K562 (cell line): ENCODE measurements around the gene PLPP7. TPM values are rescaled to one million over a fixed set of nuclear protein-coding genes. Genes with fewer than 3 reads are reported as not detected.

Source experiments
- ATAC-seq: fragments of 200-7000 bp; cut with Tn5 transposase; 3 replicates; pipeline ENCODE4 v1.9.1; 2020; ENCODE audit warnings: moderate library complexity
- BruUV-seq: library from RNA; stranded (reverse); fragments of 400-500 nt; replicated peaks from 2 replicates; lab custom pipeline; 2021; lab: Mats Ljungman, UMichigan
- CTCF ChIA-PET: fragments of 300-600 bp; formaldehyde crosslinking; extraction: SDS; loops from one replicate; lab custom pipeline; 2021; ENCODE audit warnings: low intra/inter-chr PET ratio; lab: Yijun Ruan, JAX
- POLR2A ChIA-PET: fragments of 300-600, 350-650 bp; sonication (Branson Sonifier 250); formaldehyde crosslinking; extraction: SDS; loops from one replicate; lab custom pipeline; 2021; ENCODE audit warnings: antibody characterized with exemption, inconsistent platforms; lab: Yijun Ruan, JAX
- DNase-seq, 4 experiments: peaks; one replicate each; pipeline versions ENCODE4 v3.0.0 to v3.0.0-alpha.2; 2011 to 2018; ENCODE audit warnings: low spot score in 3 of 4, mixed read lengths in 3 of 4; ENCODE audit errors: extremely low read depth in 1 of 4
- FAIRE-seq: peaks from 2 replicates; lab custom pipeline; 2011; peaks lifted over from hg19 to GRCh38; lab: Jason Lieb, UNC
- H2AFZ ChIP-seq: 2 replicates; pipeline ENCODE4 v1.6.0; 2011; ENCODE audit warnings: low read depth, low read length, control low read depth, inconsistent platforms
- H3K27ac ChIP-seq: fragments of 200-600 bp; 3 replicates; pipeline ENCODE4 v1.8.0; 2011; ENCODE audit warnings: low read depth, mild to moderate bottlenecking, control low read depth, inconsistent platforms, low read length, moderate library complexity, mixed read lengths; ENCODE audit errors: extremely low read depth
- H3K27me3 ChIP-seq, 2 experiments: fragments of 300-600 bp in 1 of 2; 2 replicates in 1 of 2; 3 replicates in 1 of 2; pipeline versions ENCODE4 v1.6.0 to v1.8.0; 2011; ENCODE audit warnings: inconsistent platforms in 2 of 2, low read length in 2 of 2, mild to moderate bottlenecking in 1 of 2, mixed read lengths in 1 of 2, moderate library complexity in 1 of 2; ENCODE audit not compliant: control insufficient read depth in 2 of 2, insufficient read depth in 2 of 2
- H3K36me3 ChIP-seq: fragments of 300-600 bp; 3 replicates; pipeline ENCODE4 v1.8.0; 2011; ENCODE audit warnings: mild to moderate bottlenecking, low read length, inconsistent platforms; ENCODE audit not compliant: control insufficient read depth, insufficient read depth
- H3K4me1 ChIP-seq, 2 experiments: fragments of 200-600 bp in 1 of 2; replicated peaks in 1 of 2; 2 replicates in 1 of 2; 3 replicates in 1 of 2; pipeline versions ENCODE4 v1.5.1 to v1.8.0; 2011; ENCODE audit warnings: inconsistent platforms in 2 of 2, low read length in 2 of 2, mild to moderate bottlenecking in 1 of 2, mixed read lengths in 1 of 2, moderate library complexity in 1 of 2; ENCODE audit not compliant: control insufficient read depth in 2 of 2, insufficient read depth in 2 of 2
- H3K4me2 ChIP-seq: 2 replicates; pipeline ENCODE4 v1.6.1; 2011; ENCODE audit warnings: low read length, control low read depth, inconsistent platforms, mixed read lengths; ENCODE audit not compliant: insufficient read depth
- H3K4me3 ChIP-seq: fragments of 200-600 bp; sonication (generic), shearing (Covaris generic); 2 replicates; pipeline ENCODE4 v1.5.1; 2016; ENCODE audit warnings: control low read depth, inconsistent platforms
- H3K79me2 ChIP-seq: fragments of 200-600 bp; 3 replicates; pipeline ENCODE4 v1.8.0; 2011; ENCODE audit warnings: low read length, inconsistent platforms; ENCODE audit not compliant: control insufficient read depth, insufficient read depth
- H3K9ac ChIP-seq, 2 experiments: 2 replicates each; pipeline versions ENCODE4 v1.6.0 to v1.6.1; 2011; ENCODE audit warnings: low read depth in 2 of 2, low read length in 2 of 2, control low read depth in 1 of 2, inconsistent platforms in 1 of 2, mild to moderate bottlenecking in 1 of 2, mixed read lengths in 1 of 2; ENCODE audit not compliant: insufficient read depth in 1 of 2
- H3K9me1 ChIP-seq: one replicate; pipeline ENCODE4 v1.6.0; 2011; ENCODE audit warnings: inconsistent platforms, mild to moderate bottlenecking, low read length, moderate library complexity; ENCODE audit not compliant: control insufficient read depth, insufficient read depth
- H3K9me3 ChIP-seq: replicated peaks from 2 replicates; pipeline ENCODE4 v1.5.1; 2011; ENCODE audit warnings: low read depth, low read length, inconsistent platforms; ENCODE audit not compliant: control insufficient read depth, insufficient read depth
- H4K20me1 ChIP-seq: replicated peaks from 2 replicates; pipeline ENCODE4 v1.6.1; 2011; ENCODE audit warnings: low read length, inconsistent platforms, mixed read lengths; ENCODE audit not compliant: control insufficient read depth, insufficient read depth
- POLR2AphosphoS2 ChIP-seq: IDR thresholded peaks from 2 replicates; pipeline ENCODE4 v1.6.1; 2012; ENCODE audit warnings: low read length, improper control_type of control experiment
- RCOR1 ChIP-seq, 2 experiments: IDR thresholded peaks; 2 replicates each; pipeline ENCODE4 v1.6.1; 2012; ENCODE audit warnings: low read depth in 2 of 2, low read length in 2 of 2, borderline replicate concordance in 1 of 2, improper control_type of control experiment in 1 of 2
- SIN3A ChIP-seq, 2 experiments: fragments of 150-350 bp in 1 of 2; IDR thresholded peaks; 2 replicates each; pipeline ENCODE4 v1.6.1; 2011 to 2016; ENCODE audit warnings: borderline replicate concordance in 2 of 2, low read depth in 2 of 2, low read length in 2 of 2, mild to moderate bottlenecking in 2 of 2, moderate library complexity in 2 of 2; ENCODE audit not compliant: control insufficient read depth in 1 of 2
- SP2 ChIP-seq: IDR thresholded peaks from 2 replicates; pipeline ENCODE4 v1.6.1; 2011; ENCODE audit warnings: mild to moderate bottlenecking, low read depth, low read length, moderate library complexity; ENCODE audit not compliant: poor library complexity, severe bottlenecking; ENCODE audit errors: extremely low read depth
- ZNF699 ChIP-seq: fragments of 250-450 bp; sonication (Bioruptor Pico); IDR thresholded peaks from 2 replicates; pipeline ENCODE4 v1.8.0; 2021; ENCODE audit warnings: mild to moderate bottlenecking, moderate library complexity; ENCODE audit not compliant: insufficient replicate concordance
- WGBS: fragments of 100-300 bp; shearing (Covaris generic); methylation state at CpG from one replicate; pipeline ENCODE4 v1.1.6; 2016; ENCODE audit warnings: low coverage, mixed read lengths; ENCODE audit not compliant: insufficient coverage; ENCODE audit errors: missing lambda C conversion rate; 5-methylcytosine and 5-hydroxymethylcytosine counted together
- in situ Hi-C: fragments of 300-500 bp; cut with MboI; formaldehyde crosslinking; loops from 4 replicates; pipeline ENCODE4 v1.15.0; 2018; ENCODE audit warnings: inconsistent platforms, mixed read lengths
- intact Hi-C: fragments of 100-400 bp; cut with micrococcal nuclease; formaldehyde crosslinking; loops from 2 replicates; pipeline ENCODE4 v1.14.2; 2022
- polyA plus RNA-seq, 8 experiments: library from polyadenylated mRNA; depleted of rRNA in 4 of 8; stranded (reverse) in 5 of 8; unstranded in 3 of 8; fragments of >200 nt; fragmentation: Nextera tagmentation in 2 of 8; fragmentation: Illumina TruSeq in 1 of 8; extraction: Ambion mirVana in 2 of 8; extraction: Trizol in 1 of 8; gene quantifications; 2 replicates each; pipeline versions ENCODE4 v1.2.1 to v1.2.3, GENCODE V29; 2011 to 2014; ENCODE audit warnings: inconsistent platforms in 1 of 8, missing spikeins in 1 of 8
- total RNA-seq, 7 experiments: library from RNA; depleted of rRNA in 6 of 7; stranded (reverse); fragments of >200 nt in 6 of 7; fragmentation: Illumina TruSeq in 2 of 7; extraction: Trizol in 2 of 7; gene quantifications; 2 replicates each; pipeline versions ENCODE4 v1.2.1 to v1.2.3, GENCODE V29; 2011 to 2021; ENCODE audit warnings: low replicate concordance in 1 of 7

PLPP7 gene
- total and polyA plus RNA-seq, 9 of the 15 experiments (the other 6 are each of a cell fraction or from before 2014, with no cell fraction given), result 0.09 to 0.93 (median 0.18) TPM; not detected in 4

- 0 out of 2 replicates have a peak, but pooled peaks cover 7% of the 10 kb centered on the region for H4K20me1 ChIP-seq
- TF ChIP-seq POLR2AphosphoS2 (0 out of 2 replicates have a peak, but pooled peaks have one; percentile 36), SP2 (no peak), ZNF699 (CRISPR knock-in tag) (no peak), RCOR1 (IDR thresholded peaks at IDR 0.05; ENCODE audit: borderline replicate concordance in 1 of 2, low read depth in 2 of 2, low read length in 2 of 2) (0 out of 4 replicates have a peak, but pooled peaks have one; percentile 16), SIN3A (IDR thresholded peaks at IDR 0.05; ENCODE audit: borderline replicate concordance in 2 of 2, control insufficient read depth in 1 of 2, low read depth in 2 of 2, low read length in 2 of 2) (0 out of 4 replicates have a peak, but pooled peaks of 1 of the 2 experiments have one; percentile 10)
- DNase-seq, result peak in 3 of 4 experiments; percentile 42 to 57 (median 49)
- no peak for FAIRE-seq
- ChIA-PET CTCF (no interaction called here), POLR2A (interaction anchor here (1.0 to 17.3 kb wide), 8 partner anchors 9 to 133 kb away, joined by 3 to 338 read pairs (median 6); partner anchors contain the start of genes FAM78A and NUP214)
- BruUV-seq, result no TSS peak
- WGBS, result 59% methylated on average over 15 of the region's 15 CpGs
- in situ Hi-C loops, result no loop called here
- no peak overlapping the region for H3K4me3 ChIP-seq
- peak; percentile 5 for ATAC-seq
- intact Hi-C loops, result no loop called here
- peaks cover 52% of the 10 kb centered on the region for H3K36me3 ChIP-seq
- no peak overlapping the region for H2AFZ ChIP-seq
- peaks cover 7% of the 10 kb centered on the region; the same call in 1 of the 3 replicates for H3K79me2 ChIP-seq
- H3K27ac ChIP-seq, result no peak overlapping the region
- H3K9me1 ChIP-seq, result peaks cover 12% of the 10 kb centered on the region
- H3K9me3 ChIP-seq, result no peaks in the 10 kb centered on the region
- peaks cover 0 to 9% of the 10 kb centered on the region in 2 experiments; a peak in 1 of 5 replicates for H3K27me3 ChIP-seq
- peaks cover 12 to 33% of the 10 kb centered on the region in 2 experiments for H3K4me1 ChIP-seq
- H3K9ac ChIP-seq, result peak overlapping the region in 1 of 2 experiments; percentile 52; a peak in 2 of 4 replicates
- H3K4me2 ChIP-seq, result no peak overlapping the region
Measured at GRCh38 chr9:131258186-131258585, 31.3 kb upstream of the PLPP7 start.
